GM12878 (cell line): ENCODE data around the gene FRAS1.

ENCODE experiments used
- ATF3 ChIP-seq: IDR thresholded peaks from 2 replicates; pipeline ENCODE4 v1.6.1; 2011; ENCODE audit warnings: low read depth, mild to moderate bottlenecking, low read length, moderate library complexity, borderline replicate concordance; ENCODE audit errors: extremely low read depth
- CTCF ChIP-seq, 3 experiments: IDR thresholded peaks in 2 of 3; conservative IDR thresholded peaks in 1 of 3; 2 replicates each; pipeline ENCODE4 v1.5.1; 2011; ENCODE audit warnings: low read depth in 3 of 3, low read length in 3 of 3, mild to moderate bottlenecking in 3 of 3, control low read depth in 2 of 3, moderate library complexity in 2 of 3, inconsistent platforms in 1 of 3, mixed read lengths in 1 of 3; ENCODE audit not compliant: control insufficient read depth in 2 of 3, insufficient read depth in 1 of 3; ENCODE audit errors: extremely low read depth in 1 of 3
- EZH2 ChIP-seq: IDR thresholded peaks from 2 replicates; pipeline ENCODE4 v1.6.1; 2012; ENCODE audit warnings: low read depth, mild to moderate bottlenecking, control low read depth, inconsistent platforms, low read length, borderline replicate concordance; ENCODE audit not compliant: control insufficient read depth
- NFIC ChIP-seq: IDR thresholded peaks from 2 replicates; pipeline ENCODE4 v1.6.1; 2012; ENCODE audit warnings: low read depth, mild to moderate bottlenecking, inconsistent platforms, low read length, moderate library complexity
- SMC3 ChIP-seq: IDR thresholded peaks from 2 replicates; pipeline ENCODE4 v1.6.1; 2011; ENCODE audit warnings: low read length, improper control_type of control experiment, borderline replicate concordance
- TAF1 ChIP-seq: IDR thresholded peaks from 2 replicates; pipeline ENCODE4 v1.6.1; 2011; ENCODE audit warnings: mild to moderate bottlenecking, low read depth, low read length, borderline replicate concordance
- TARDBP ChIP-seq: IDR thresholded peaks from 2 replicates; pipeline ENCODE4 v1.6.1; 2016; ENCODE audit warnings: borderline replicate concordance

- TF ChIP-seq EZH2 = no peak
- no peak for TF ChIP-seq CTCF (IDR thresholded peaks at IDR 0.05 in 2 of 3, conservative IDR thresholded peaks at IDR 0.05 in 1 of 3; ENCODE audit: control insufficient read depth in 2 of 3, extremely low read depth in 1 of 3, insufficient read depth in 1 of 3, low read depth in 3 of 3, low read length in 3 of 3)
- no peak for TF ChIP-seq SMC3
- TF ChIP-seq ATF3 = no peak
- no peak for TF ChIP-seq TARDBP
- no peak for TF ChIP-seq TAF1
- no peak for TF ChIP-seq NFIC
Measured at GRCh38 chr4:78197947-78198346, 140.8 kb downstream of the FRAS1 start.
